Stimulated activated naive B cell treated with anti-CD40 and anti-IgM and Interleukin-4, amounts not matched to agents 10 μg/mL and 1 μg/mL and 100 μg/mL, for 72 hours (primary cell): Measurements from ENCODE around the gene CADPS2.
A peak's percentile ranks its signal among the peaks of the same experiment; 100 is the strongest.

Experiments
- ATAC-seq, 2 donors: fragments of 150-1000 bp; cut with Tn5 transposase; replicated peaks; 2 replicates each; pipeline ENCODE4 v1.10.0; 2021; ENCODE audit warnings: moderate library complexity in 1 of 2
- DNase-seq: peaks from one replicate; pipeline ENCODE4 v3.0.0; 2021
- H3K27ac Mint-ChIP-seq: one replicate; pipeline ENCODE4 v1.8.0; 2022; ENCODE audit warnings: mild to moderate bottlenecking, mixed read lengths
- H3K27me3 Mint-ChIP-seq, 2 donors: one replicate each; pipeline ENCODE4 v1.8.0; 2022; ENCODE audit warnings: mixed read lengths in 2 of 2
- H3K36me3 Mint-ChIP-seq, 2 donors: one replicate each; pipeline ENCODE4 v1.8.0; 2022; ENCODE audit warnings: mixed read lengths in 2 of 2, mild to moderate bottlenecking in 1 of 2
- H3K4me1 Mint-ChIP-seq, 2 donors: one replicate each; pipeline ENCODE4 v1.8.0; 2022; ENCODE audit warnings: mixed read lengths in 2 of 2, mild to moderate bottlenecking in 1 of 2
- H3K4me3 Mint-ChIP-seq, 2 donors: one replicate each; pipeline ENCODE4 v1.8.0; 2022; ENCODE audit warnings: mild to moderate bottlenecking in 2 of 2, mixed read lengths in 2 of 2, moderate library complexity in 1 of 2
- H3K9me3 Mint-ChIP-seq, 2 donors: one replicate each; pipeline ENCODE4 v1.8.0; 2022; ENCODE audit warnings: mixed read lengths in 2 of 2, mild to moderate bottlenecking in 1 of 2

Gene CADPS2

DNA sequence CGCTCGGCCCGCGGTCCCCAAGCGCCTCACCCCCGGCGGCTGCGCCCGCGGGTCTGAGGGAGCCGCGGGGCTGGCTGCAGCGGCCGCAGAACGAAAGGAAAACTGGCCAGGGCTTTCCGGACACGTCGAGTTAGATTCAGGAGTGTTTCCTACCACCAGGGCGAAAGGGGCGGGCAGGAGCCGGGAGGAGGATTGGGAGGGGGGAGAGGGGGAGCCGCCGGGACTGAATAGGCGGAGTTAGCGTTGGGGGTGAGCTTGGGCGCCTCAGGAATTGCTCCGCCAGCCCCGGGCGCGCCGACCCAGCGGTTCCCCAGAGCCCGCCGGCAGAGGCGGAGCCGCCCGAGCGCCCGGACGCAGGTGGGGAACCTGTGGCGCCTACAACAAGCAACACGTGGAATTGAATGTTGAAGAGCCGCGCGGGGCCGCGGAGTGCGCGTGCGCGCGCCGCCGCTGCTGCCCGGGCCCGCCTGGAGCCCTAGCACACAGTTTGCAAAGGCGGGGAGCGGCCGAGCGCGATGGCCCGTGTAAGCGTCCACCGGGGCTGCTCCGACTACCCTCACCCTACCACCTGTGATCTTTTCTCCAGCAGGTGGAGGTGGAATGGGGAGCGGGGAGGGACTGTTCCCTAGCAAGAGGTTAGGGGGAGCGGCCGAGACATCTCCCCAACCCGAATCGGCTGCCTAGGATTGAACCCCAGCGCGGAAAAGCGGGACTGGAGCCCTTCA, at the start of gene CADPS2:
CADPS2 (minus strand) TSS at position 104 of the 725 bp plus-strand sequence. CDS start 123 bp downstream, outside the sequence.
- ATAC-seq = peak; percentile 75 to 78
- Mint-ChIP-seq H3K27ac (no peak within 1 kb of the TSS), H3K9me3 (no peaks in the 10 kb centered on the region), H3K4me1 (peaks cover 7 to 16% of the 10 kb centered on the region in 2 donors), H3K4me3 (peak within 1 kb of the TSS; percentile 70 to 76), H3K36me3 (no peaks in the 10 kb centered on the region), H3K27me3 (peaks cover 36 to 43% of the 10 kb centered on the region in 2 donors)
- peak; percentile 12 for DNase-seq

DNA sequence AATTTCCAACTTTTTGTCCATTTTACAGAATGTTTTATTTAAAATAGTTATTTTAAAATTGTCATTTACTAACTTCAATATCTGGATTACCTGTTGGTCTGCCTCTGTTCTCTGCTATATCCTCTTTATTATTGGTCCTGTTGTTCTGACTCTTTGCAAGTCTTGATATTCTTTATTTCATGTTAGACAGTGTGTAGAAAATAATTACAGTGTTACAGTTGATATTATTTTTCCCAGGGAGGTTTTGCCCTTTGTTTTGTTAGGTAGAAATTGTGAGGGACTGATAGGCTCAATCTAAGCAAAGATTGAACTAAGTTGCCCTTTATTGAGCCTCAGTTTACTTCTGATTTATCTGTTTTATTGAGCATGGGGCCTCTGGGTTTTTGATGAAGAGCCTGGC, 49.4 kb upstream of the CADPS2 start:
- no peaks in the 10 kb centered on the region for H3K27me3 Mint-ChIP-seq
- H3K4me3 Mint-ChIP-seq = no peak overlapping the region
- H3K36me3 Mint-ChIP-seq = no peaks in the 10 kb centered on the region
- no peaks in the 10 kb centered on the region for H3K4me1 Mint-ChIP-seq
- no peak overlapping the region for H3K27ac Mint-ChIP-seq
- H3K9me3 Mint-ChIP-seq = peaks cover 2 to 6% of the 10 kb centered on the region in 2 donors
- no peak for ATAC-seq
- no peak for DNase-seq

DNA sequence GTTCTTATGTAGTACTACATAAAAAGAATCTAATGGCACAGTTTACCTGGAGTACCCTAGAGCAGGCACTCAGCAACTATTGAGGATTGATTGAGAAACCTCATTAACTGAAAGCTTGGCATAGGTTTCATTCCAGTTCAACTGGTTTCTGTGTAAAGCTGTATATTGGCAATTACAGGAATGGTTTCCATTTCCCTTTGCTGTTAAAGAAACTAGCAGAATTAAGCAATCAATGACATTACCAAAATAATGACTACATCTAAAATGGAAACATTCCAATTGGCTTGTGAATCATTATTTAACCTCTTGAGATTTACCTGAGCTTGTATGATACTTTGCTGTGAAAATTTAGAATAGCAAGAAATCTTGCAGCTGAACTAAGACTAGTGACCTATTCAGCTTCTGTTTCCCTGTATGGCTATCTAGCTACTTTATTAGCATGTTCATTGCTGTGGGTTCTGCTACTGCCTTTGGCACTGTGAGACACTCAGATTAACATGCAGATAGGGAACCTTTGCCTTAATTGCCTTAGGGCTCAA, 33.5 kb upstream of the CADPS2 start:
- Mint-ChIP-seq H3K27me3 (no peaks in the 10 kb centered on the region), H3K4me3 (no peak overlapping the region), H3K36me3 (no peaks in the 10 kb centered on the region), H3K4me1 (no peaks in the 10 kb centered on the region), H3K27ac (no peak overlapping the region), H3K9me3 (no peaks in the 10 kb centered on the region)
- DNase-seq (no peak), ATAC-seq (no peak)

DNA sequence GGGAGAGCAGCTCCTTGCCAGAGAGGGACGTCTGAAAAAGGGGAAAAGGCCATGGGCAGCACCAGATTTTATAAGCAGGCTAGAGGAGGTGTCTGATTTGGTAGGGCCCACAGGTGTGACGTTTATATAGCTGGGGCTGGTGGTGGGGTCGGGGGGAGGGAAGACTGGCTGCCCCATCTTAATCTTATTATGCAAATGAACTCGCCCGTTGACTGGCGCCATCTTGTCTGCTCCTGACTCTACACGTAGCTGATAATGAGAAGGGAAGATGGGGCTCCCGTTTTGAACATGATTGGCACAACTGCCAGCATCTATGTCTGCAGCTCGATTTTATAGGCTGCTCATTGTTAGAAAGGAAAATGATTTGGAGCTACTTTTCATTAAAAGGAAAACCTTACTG, 28.6 kb upstream of the CADPS2 start:
- Mint-ChIP-seq H3K9me3 (peaks cover 0 to 2% of the 10 kb centered on the region in 2 donors), H3K4me1 (no peaks in the 10 kb centered on the region), H3K4me3 (no peak overlapping the region), H3K36me3 (no peaks in the 10 kb centered on the region), H3K27me3 (no peaks in the 10 kb centered on the region), H3K27ac (no peak overlapping the region)
- ATAC-seq (no peak), DNase-seq (no peak)

DNA sequence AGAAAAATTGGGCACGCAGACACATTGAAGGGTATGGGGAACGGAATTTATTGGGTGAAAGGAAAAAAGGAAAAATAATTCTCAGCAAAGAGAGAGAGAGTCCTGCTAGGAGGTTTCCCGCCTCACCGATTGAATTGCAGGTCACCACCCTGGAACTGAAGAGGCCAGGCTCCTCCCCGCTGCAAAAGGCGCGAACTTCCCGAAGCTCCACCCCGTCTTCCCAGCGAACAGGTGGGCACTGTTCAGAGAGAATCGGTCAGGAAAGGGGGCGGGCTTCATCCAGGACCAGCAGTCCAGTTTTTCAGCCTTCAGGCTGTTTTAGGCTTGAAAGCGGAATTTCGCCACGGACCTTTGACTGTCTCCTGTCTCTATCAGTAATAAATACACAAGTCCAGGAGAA, 27.3 kb upstream of the CADPS2 start:
- H3K9me3 Mint-ChIP-seq = peaks cover 0 to 2% of the 10 kb centered on the region in 2 donors
- no peaks in the 10 kb centered on the region for H3K4me1 Mint-ChIP-seq
- H3K27me3 Mint-ChIP-seq = no peaks in the 10 kb centered on the region
- ATAC-seq (no peak), DNase-seq (no peak)
- no peak overlapping the region for H3K4me3 Mint-ChIP-seq
- no peak overlapping the region for H3K27ac Mint-ChIP-seq
- H3K36me3 Mint-ChIP-seq = no peaks in the 10 kb centered on the region

DNA sequence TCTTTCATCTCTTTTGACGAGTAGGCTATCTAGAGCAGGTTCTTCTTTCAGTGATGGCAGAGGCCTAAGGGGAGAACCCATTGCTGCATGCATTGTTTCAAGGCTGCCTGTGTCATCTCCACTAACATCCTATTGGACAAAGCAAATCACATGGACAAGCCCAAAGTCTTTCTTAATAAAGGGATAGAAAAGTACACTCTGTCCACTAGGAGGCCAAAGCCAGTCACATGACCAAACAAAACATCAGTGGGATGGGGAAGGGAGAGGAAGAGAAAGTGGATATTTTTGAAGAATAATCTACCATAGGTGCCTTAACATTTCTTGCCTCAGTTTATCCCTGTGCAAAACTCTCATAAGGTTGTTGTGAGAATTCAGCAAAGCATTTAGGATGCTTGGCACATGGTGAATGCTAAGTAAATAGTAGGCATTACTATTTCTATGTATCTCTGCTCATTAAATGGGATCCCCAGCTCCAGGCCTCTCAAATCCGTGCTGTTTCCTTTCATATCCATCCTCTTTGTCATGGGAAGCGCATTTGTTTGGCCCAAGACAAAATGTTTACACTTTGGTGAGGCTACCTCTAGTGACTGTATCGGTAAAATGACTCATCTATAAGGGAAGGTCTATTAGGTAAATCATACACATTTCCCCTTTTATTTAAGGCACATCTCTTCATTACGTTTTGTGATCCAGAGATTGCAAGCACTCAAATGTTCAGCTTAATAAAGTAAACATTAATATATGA, 16.7 kb upstream of the CADPS2 start:
- Mint-ChIP-seq H3K27me3 (no peaks in the 10 kb centered on the region), H3K36me3 (no peaks in the 10 kb centered on the region), H3K4me3 (no peak overlapping the region), H3K4me1 (no peaks in the 10 kb centered on the region), H3K9me3 (no peaks in the 10 kb centered on the region), H3K27ac (no peak overlapping the region)
- ATAC-seq (no peak), DNase-seq (no peak)

DNA sequence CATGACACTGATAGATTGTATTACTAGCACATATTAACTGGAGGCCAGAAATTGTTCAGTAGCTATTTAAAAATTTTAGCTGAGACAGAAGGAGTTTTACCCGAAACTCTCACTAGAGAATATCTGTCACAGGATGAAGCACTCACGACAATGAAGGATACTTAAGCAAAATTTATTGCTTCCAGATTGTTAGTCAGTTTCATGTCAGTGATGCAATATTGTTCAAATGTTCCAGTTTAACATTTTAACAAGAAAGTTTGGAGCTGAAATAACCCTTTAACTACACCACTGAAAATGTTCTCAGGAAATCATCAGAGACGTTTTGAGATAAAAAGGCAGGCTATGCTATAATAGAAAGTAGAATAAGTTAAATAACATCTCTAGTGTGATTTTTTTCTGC, 15.0 kb upstream of the CADPS2 start:
- H3K36me3 Mint-ChIP-seq = no peaks in the 10 kb centered on the region
- H3K4me3 Mint-ChIP-seq = no peak overlapping the region
- no peaks in the 10 kb centered on the region for H3K27me3 Mint-ChIP-seq
- no peak for DNase-seq
- no peak overlapping the region for H3K27ac Mint-ChIP-seq
- no peaks in the 10 kb centered on the region for H3K4me1 Mint-ChIP-seq
- ATAC-seq = no peak
- no peaks in the 10 kb centered on the region for H3K9me3 Mint-ChIP-seq

DNA sequence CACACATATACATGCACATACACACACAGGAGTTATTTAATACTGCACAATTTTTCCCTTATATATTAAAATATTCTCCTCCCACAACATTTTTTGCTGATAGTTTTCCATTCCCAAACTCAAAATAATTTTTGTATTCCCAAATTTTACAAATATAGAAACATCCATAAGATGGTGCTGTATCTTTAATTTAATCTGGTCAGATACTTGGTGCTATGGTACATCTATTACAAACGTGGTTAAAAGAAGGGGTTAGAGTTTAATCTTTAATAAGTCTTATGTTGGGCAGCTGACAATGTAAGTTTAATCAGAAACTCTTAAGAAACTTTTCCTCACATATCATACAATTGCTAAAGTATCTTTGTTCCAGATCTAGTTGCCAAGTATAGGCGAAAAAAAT, 10.2 kb upstream of the CADPS2 start:
- no peaks in the 10 kb centered on the region for H3K4me1 Mint-ChIP-seq
- no peak overlapping the region for H3K4me3 Mint-ChIP-seq
- H3K27me3 Mint-ChIP-seq = no peaks in the 10 kb centered on the region
- ATAC-seq = no peak
- no peak overlapping the region for H3K27ac Mint-ChIP-seq
- no peaks in the 10 kb centered on the region for H3K36me3 Mint-ChIP-seq
- H3K9me3 Mint-ChIP-seq = no peaks in the 10 kb centered on the region
- DNase-seq = no peak

DNA sequence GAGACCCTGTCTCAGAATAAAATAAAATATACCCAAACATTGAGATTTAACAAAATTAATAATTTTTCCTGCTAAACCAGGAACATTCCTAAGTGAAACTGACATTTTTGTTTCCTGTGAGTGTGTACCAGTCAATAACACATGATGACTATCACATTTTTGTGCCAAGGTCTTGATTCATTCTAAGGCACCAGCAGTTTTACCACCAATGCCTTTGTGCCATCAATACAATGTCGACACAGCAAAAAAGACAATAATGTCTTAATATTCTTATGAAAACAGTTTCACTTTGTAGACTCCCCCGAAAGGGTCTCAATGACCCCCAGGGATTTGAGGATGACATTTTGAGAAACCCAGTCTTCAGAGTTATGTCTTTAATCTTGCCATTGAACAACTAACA, 7.2 kb upstream of the CADPS2 start:
- Mint-ChIP-seq H3K27me3 (peaks cover 8 to 9% of the 10 kb centered on the region in 2 donors), H3K9me3 (no peaks in the 10 kb centered on the region), H3K4me3 (no peak overlapping the region), H3K27ac (no peak overlapping the region), H3K36me3 (no peaks in the 10 kb centered on the region), H3K4me1 (no peaks in the 10 kb centered on the region)
- ATAC-seq (no peak), DNase-seq (no peak)

DNA sequence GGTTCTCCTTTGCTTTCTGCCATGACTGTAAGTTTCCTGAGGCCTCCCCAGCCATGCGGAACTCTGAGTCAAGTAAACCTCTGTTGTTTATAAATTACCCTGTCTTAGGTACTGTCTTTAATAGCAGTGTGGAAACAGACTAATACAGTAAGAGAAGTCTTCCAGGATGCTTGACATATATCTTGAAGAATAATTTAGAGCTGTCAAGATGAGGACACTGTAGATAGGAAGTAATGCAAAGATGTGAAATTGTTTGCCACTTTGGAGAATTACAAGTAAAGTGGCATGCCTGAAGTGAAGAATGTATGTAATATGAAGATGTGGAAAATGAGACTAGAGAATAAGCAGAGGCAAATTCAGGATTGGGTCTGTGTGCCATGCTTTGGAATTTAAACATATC, 2.9 kb upstream of the CADPS2 start:
- no peak overlapping the region for H3K4me3 Mint-ChIP-seq
- H3K9me3 Mint-ChIP-seq = no peaks in the 10 kb centered on the region
- H3K4me1 Mint-ChIP-seq = peaks cover 7 to 16% of the 10 kb centered on the region in 2 donors
- peaks cover 27 to 30% of the 10 kb centered on the region in 2 donors for H3K27me3 Mint-ChIP-seq
- DNase-seq = no peak
- H3K36me3 Mint-ChIP-seq = no peaks in the 10 kb centered on the region
- ATAC-seq = no peak
- no peak overlapping the region for H3K27ac Mint-ChIP-seq

DNA sequence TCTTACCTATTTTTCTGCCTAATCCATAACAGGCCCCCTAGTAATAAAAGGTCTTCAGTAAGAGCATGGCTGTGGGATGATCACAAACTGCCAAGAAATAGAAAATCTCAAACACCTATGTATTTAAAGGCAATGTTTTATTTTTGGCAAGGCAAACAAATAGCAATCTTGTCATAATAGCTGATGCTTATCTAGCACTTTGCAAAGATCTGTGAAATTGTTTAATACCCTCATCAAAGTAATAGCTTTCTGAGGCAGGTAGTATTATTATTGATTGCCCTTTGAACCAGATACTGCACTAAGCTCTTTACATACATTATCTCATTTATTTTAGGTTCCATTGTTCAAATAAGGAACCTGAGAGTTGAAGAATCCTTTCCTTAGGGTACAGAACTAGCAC, 1.6 kb upstream of the CADPS2 start:
- Mint-ChIP-seq H3K36me3 (no peaks in the 10 kb centered on the region), H3K27me3 (peaks cover 32 to 36% of the 10 kb centered on the region in 2 donors), H3K4me3 (no peak overlapping the region), H3K27ac (no peak overlapping the region), H3K9me3 (no peaks in the 10 kb centered on the region), H3K4me1 (peaks cover 7 to 16% of the 10 kb centered on the region in 2 donors)
- DNase-seq = no peak
- no peak for ATAC-seq

DNA sequence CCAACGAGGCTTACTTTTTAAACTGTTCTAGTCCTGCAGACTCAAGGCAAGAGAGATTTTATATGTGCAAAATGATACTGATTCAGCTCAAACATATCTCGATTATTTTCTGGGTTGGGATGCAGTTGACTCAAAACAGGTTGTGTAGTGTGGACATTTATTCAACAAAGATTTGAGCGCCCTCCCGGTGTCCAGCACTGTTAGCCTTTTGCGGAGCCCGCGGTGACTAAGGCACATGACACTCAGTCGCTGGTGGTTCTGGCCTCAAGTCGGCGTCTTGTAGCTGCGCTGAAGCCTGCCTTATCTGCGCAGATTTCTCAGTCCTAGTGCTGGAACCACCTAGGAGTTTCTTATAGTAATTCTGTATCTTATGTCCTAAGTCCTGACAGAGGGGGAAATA, 938 bp upstream of the CADPS2 start:
- peaks cover 36 to 38% of the 10 kb centered on the region in 2 donors for H3K27me3 Mint-ChIP-seq
- ATAC-seq = peak; percentile 27 to 44
- DNase-seq = no peak

DNA sequence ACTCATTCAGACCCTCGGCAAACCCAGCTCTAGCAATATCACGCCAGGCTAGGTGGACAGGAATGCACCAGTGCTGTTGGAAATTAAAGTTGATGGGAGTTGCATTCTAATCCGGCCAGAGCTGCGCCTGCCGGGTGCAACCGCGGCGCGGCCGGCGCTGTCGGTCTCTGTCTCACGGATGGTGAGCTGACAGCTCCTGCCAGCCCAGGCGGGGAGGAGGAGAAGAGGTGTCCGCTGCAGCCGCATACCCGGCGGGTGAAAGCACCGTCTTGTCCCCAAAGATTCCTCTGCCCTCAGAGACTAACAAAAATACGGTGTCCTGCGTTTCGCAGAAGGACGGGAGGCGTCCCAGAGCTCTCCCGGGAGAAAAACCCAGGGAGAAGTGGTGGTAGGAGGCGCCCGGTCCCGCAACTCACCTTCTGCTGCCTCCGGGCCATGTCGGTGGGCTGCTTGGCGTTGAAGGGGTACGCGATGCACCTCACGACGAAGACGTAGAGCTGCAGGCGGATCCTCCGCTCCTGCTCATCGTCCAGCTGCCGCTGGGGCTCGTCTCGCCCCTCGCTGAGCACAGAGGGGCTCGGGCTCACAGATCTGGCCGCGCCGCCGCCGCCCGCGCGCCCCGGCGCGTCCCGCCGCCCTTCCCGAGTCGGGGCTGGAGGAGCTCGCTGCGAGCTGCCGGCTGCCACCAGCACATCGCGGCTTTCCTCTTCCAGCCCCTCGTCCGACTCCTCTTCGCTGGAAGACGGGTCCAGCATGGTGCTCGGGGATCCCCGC, 490 bp downstream of the CADPS2 start:
- Mint-ChIP-seq H3K27me3 (peaks cover 36 to 44% of the 10 kb centered on the region in 2 donors), H3K27ac (no peak overlapping the region), H3K4me3 (peak overlapping the region; percentile 70 to 76), H3K36me3 (no peaks in the 10 kb centered on the region), H3K9me3 (no peaks in the 10 kb centered on the region), H3K4me1 (peaks cover 7 to 16% of the 10 kb centered on the region in 2 donors)
- ATAC-seq = peak; percentile 32 to 39
- DNase-seq = no peak

More for the DNA sequence above, 938 bp upstream of the CADPS2 start:
- Mint-ChIP-seq H3K27ac (no peak overlapping the region), H3K4me3 (peak overlapping the region; percentile 53 to 76), H3K9me3 (no peaks in the 10 kb centered on the region), H3K36me3 (no peaks in the 10 kb centered on the region), H3K4me1 (peaks cover 7 to 16% of the 10 kb centered on the region in 2 donors)

DNA sequence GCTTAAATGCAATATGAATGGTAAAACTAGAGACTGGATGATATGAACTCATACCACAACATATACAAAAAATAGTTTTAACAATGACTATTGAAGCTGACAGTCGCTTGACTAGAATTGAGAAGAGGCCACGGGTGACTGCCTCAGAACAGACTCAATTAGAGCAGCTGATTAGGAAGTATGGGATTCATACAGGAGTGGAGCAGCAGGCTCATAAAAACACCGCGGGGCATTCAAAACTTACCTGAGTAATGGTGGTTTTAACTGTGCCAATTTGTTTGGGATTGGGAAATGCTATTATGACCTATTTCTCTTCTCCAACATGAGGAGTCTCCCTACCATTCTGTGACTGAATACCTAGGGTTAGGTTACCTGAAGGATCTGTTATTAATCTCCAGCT, 2.1 kb downstream of the CADPS2 start:
- peaks cover 31 to 41% of the 10 kb centered on the region in 2 donors for H3K27me3 Mint-ChIP-seq
- no peak for DNase-seq
- H3K4me3 Mint-ChIP-seq = no peak overlapping the region
- H3K27ac Mint-ChIP-seq = no peak overlapping the region
- H3K36me3 Mint-ChIP-seq = no peaks in the 10 kb centered on the region
- no peaks in the 10 kb centered on the region for H3K9me3 Mint-ChIP-seq
- ATAC-seq = no peak
- H3K4me1 Mint-ChIP-seq = peaks cover 7 to 16% of the 10 kb centered on the region in 2 donors
